Brain pericyte (primary cell): Measurements from ENCODE around the gene ZNF81.
"Not testable (repeated sequence)": the region's sequence is repeated elsewhere in the genome, so short reads cannot be mapped to it uniquely, and the experiment has no call there.

Experiments
- DNase-seq: peaks from one replicate; pipeline ENCODE4 v3.0.0-alpha.2; 2012; ENCODE audit warnings: low read depth, low spot score

Gene ZNF81

DNA sequence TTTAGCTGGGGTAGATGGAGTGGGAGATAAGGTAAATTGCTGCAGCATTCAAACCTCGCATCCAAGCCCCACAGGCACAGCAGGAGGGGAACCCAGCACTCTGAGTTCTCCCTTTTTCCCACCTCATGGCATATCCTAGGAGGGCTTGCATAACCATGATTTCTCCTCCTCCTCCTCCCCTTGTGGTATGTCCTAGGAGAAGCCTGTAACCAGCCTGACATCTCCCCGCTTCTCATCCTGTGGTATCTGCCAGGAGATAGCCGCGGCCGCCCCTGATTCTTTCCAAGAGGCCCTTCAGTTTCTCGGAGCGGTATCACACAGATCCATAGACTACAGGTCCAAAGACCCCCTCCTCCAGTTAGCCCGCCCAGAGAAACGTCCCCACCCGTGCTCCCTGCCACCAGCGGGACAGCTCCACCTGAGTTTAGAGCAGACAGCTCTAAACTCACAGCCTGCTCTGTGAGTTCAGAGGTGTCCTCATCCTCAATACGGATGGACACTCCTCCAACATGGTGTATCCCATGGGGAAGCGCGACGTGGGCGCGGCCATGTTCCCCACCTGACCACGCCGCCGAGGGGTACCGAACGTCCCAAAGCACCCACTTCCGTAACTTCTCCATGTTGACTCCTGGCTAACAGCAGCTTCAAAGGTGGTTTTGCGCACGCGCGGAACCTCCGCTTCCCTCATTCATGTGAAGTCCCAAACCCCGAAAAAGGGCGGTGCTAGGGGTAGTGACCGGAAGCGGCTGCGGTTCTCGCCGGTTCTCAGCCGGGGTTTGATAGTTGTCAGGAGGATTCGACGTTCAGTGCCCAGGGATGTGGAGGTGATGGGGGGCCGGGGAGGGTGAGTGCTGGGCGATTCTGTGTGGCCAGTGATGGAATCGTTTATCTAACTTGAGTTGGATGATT is at the start of gene ZNF81:
Gene ZNF81, plus strand, starts transcription at position 739 of the 909 bp plus-strand sequence. CDS start 9,366 bp downstream, outside the sequence.
- peak; percentile 89 for DNase-seq

- peak; percentile 0 for DNase-seq
Measured at GRCh38 chrX:47796433-47796906, 40.2 kb upstream of the ZNF81 start.

DNA sequence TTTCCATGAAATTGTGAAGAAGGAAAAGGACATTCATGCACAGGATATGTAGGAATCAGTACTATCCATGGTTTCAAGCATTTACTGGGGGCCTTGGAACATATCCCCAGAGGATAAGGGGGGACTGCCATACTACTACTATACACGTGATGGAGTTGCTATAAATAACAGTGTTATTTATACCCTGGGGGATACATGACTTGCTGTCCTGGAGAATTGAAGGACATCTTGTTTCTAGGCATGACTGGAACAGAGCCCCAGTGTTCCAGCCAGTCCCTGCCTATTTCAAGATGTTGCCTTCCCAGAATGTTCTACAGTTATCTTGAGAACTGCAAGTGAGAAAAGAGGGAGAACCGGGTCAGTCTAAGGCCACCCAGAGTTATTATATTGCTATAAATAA is 39.6 kb upstream of the ZNF81 start:
- DNase-seq: no peak

DNA sequence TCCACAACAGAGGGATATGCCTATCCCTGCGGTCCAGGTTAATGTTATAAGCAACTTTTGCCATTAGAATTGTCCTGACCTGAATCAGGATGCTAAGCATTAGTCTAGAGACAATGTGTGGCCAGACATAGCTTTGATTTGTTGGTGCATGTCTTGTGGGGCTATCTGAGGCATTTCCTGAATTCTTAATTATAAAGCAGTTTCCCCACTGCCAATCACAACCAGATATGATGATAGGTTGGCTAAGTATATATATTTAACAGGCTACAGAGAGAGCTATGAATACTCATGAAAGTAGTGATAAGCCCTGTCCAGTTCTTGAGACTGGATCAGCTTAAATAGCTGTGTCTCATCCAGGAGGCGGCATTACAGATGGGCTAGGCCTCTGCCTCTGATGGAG is 37.8 kb upstream of the ZNF81 start:
- DNase-seq: no peak

GRCh38 chrX:47802589-47802988 is 34.1 kb upstream of the ZNF81 start:
- no peak for DNase-seq

GRCh38 chrX:47803103-47803502 is 33.6 kb upstream of the ZNF81 start:
- DNase-seq: not testable (repeated sequence)

GRCh38 chrX:47804315-47804714 is 32.4 kb upstream of the ZNF81 start:
- no peak for DNase-seq

- not testable (repeated sequence) for DNase-seq
Measured at GRCh38 chrX:47805844-47806243, 30.9 kb upstream of the ZNF81 start.

GRCh38 chrX:47806415-47807271 is 30.1 kb upstream of the ZNF81 start:
- not testable (repeated sequence) for DNase-seq

DNA sequence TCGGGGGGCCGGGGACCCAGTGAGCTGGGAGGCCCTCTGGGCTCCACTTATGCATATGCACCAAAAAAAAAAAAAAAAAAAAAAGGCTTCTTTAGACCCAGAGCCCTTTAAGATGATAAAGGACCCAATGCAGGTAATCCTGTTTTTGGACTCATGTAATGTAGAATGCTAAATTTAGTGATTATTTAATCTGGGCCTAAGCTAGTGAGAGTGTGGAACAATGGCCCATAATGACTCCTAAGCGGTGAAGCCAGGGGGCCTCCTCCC is 29.5 kb upstream of the ZNF81 start:
- not testable (repeated sequence) for DNase-seq

- no peak for DNase-seq
Measured at GRCh38 chrX:47807548-47807947, 29.2 kb upstream of the ZNF81 start.

- DNase-seq: no peak
Measured at GRCh38 chrX:47808904-47809788, 27.6 kb upstream of the ZNF81 start.

DNA sequence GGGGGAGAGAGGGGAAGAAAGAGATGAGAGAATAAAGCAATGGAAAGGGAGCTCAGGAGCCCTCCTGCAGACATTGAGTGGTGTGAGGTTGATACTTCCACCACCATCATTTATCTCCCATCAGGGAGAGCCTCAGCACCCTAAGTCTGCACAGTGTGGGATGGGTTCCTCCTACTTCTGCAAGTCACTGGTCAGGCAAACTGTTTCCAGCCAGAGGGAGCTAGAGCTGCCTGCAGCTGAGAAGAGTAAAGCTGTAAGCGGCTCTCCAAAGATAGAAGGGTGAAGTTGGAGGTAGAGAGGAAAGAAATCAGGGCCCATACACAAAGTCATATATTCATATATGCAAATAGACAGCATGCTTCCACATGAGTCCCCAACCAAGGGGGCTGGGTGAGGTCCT is 21.9 kb upstream of the ZNF81 start:
- no peak for DNase-seq

GRCh38 chrX:47815901-47816845 is 20.5 kb upstream of the ZNF81 start:
- DNase-seq: no peak

DNA sequence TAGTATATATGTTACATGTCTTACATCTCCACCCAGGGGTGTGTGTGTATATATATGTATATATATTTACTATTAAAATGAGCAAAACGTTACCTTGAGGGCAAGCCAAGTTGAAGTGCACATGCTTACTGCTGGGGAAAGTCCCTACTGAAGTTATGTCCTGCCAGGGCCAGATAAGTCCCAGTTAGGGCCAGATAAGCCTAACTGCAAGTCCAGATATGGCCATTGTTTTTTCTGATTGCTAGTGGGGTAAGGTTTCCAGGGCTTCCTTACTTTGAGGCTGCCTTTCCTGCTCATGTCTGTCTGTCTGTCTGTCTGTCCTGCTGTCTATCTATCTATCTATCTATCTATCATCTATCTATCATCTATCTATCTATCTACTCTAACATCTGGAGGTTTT is 19.3 kb upstream of the ZNF81 start:
- no peak for DNase-seq

- DNase-seq: no peak
Measured at GRCh38 chrX:47817897-47818296, 18.8 kb upstream of the ZNF81 start.

GRCh38 chrX:47828984-47829383 is 7.7 kb upstream of the ZNF81 start:
- no peak for DNase-seq

DNA sequence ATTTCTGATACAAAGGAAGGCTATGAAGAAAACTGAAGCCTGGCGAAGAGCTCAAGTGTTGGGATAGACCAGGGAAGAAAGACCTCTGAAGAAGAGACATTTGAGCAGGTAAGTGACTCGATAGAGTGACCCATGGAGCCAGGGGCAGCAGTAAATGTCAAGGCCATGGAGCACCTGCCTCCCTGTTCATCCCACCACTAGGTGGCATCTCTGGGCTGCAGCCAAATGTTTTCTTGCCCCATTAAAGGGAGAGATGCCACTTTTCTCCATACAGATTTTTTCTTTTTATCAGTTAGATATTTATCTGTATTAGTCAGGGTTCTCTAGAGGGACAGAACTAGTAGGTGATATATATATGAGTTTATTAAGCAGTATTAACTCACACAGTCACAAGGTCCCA is 4.9 kb upstream of the ZNF81 start:
- no peak for DNase-seq

GRCh38 chrX:47838361-47838760 is 1.7 kb downstream of the ZNF81 start:
- no peak for DNase-seq

DNA sequence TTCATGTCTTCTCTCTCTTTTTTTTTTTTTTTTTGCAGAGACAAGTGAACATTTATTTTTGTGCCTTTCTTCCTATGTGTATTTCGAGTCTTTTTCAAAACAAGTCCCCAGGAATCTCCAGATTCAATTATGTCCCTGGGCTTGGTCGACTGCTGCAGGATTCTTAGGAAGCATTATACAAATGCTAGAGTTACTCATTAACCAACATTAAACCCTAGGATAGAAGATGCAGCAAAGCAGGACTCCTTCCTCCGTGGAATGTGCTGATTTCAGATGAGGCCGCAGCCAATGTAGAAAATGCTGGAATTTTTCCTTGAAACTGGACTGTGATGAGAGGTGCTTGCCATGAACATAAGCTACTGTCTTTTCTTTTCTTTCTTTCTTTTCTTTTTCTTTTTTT is 3.4 kb downstream of the ZNF81 start:
- no peak for DNase-seq

DNA sequence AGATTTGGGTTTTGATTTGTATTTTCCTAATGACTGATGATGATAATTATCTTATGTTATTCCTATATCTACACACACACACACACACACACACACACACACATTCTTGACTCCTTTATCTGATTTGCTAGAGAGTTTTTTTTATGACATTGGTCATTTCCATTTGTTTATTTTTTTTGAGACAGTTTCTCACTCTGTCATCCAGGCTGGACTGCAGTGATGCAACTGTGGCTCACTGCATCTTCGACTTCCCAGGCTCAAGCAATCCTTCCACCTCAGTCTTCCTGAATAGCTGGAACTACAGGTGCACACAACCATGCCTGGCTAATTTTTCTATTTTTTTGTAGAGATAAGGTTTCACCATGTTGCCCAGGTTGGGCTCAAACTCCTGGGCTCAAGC is 6.7 kb downstream of the ZNF81 start:
- DNase-seq: no peak
